B cell (primary cell): ENCODE measurements around the gene ROBO2.

Source experiments
- EZH2 ChIP-seq: IDR thresholded peaks from 2 replicates; pipeline ENCODE4 v1.6.1; 2012; ENCODE audit warnings: borderline replicate concordance, low read depth, mild to moderate bottlenecking, moderate library complexity, low read length; ENCODE audit not compliant: insufficient read depth, poor library complexity, severe bottlenecking
- TF ChIP-seq, protein P1 (sequence below): fragments of 200-600 bp; IDR thresholded peaks from one replicate; pipeline ENCODE4 v1.8.0; 2022; ENCODE audit warnings: antibody characterized with exemption, mild to moderate bottlenecking

DNA sequence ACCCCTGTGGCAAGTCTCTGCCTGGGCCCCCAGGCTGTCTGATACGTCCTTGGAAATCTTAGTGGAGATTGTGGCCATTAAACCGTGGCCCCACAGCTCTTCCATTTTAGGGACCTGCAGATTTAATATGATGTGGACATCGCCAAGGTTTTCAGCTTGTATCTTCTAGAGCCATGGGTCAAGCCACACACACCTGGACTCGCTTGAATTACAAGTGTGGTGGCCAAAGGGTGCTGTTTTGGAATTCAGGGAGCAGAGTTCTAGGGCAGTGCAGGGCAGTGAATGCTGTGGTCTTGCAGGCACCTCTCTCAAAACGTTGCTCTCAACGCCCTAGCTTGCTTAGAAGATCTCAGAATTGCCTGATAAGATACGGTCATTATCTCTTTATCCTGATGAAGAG lies 211.2 kb downstream of the ROBO2 start:
- TF ChIP-seq, protein P1, sequence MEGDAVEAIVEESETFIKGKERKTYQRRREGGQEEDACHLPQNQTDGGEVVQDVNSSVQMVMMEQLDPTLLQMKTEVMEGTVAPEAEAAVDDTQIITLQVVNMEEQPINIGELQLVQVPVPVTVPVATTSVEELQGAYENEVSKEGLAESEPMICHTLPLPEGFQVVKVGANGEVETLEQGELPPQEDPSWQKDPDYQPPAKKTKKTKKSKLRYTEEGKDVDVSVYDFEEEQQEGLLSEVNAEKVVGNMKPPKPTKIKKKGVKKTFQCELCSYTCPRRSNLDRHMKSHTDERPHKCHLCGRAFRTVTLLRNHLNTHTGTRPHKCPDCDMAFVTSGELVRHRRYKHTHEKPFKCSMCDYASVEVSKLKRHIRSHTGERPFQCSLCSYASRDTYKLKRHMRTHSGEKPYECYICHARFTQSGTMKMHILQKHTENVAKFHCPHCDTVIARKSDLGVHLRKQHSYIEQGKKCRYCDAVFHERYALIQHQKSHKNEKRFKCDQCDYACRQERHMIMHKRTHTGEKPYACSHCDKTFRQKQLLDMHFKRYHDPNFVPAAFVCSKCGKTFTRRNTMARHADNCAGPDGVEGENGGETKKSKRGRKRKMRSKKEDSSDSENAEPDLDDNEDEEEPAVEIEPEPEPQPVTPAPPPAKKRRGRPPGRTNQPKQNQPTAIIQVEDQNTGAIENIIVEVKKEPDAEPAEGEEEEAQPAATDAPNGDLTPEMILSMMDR, result no peak
- TF ChIP-seq EZH2, result no peak
